Motor neuron (in vitro differentiated cells): ENCODE measurements around the gene SSBP1. TPM values are rescaled to one million over a fixed set of nuclear protein-coding genes. Genes with fewer than 3 reads are reported as not detected.

Experiments used
- ATAC-seq, 8 experiments: fragments of 200-7000 bp; cut with Tn5 transposase; replicated peaks in 6 of 8; 2 replicates each; pipeline ENCODE4 v1.8.0; 2021; ENCODE audit warnings: mild to moderate bottlenecking in 8 of 8, moderate library complexity in 8 of 8
- H3K27ac ChIP-seq, 2 donors: fragments of 250-450 bp; sonication (Bioruptor Pico); 2 replicates each; pipeline ENCODE4 v1.9.0; 2021; ENCODE audit warnings: antibody characterized with exemption in 2 of 2, mild to moderate bottlenecking in 2 of 2, moderate library complexity in 1 of 2
- H3K4me1 ChIP-seq, 2 donors: fragments of 250-450 bp; sonication (Bioruptor Pico); replicated peaks in 1 of 2; 2 replicates each; pipeline ENCODE4 v1.6.1; 2021; ENCODE audit warnings: antibody characterized with exemption in 2 of 2, mild to moderate bottlenecking in 2 of 2, moderate library complexity in 1 of 2
- H3K4me3 ChIP-seq, 5 donors: fragments of 250-450 bp; sonication (Bioruptor Pico); 2 replicates each; pipeline ENCODE4 v1.9.0; 2021; ENCODE audit warnings: antibody characterized with exemption in 5 of 5, mild to moderate bottlenecking in 5 of 5, moderate library complexity in 4 of 5
- WGBS, 10 experiments: fragments of 450-650 bp; shearing (Covaris generic); methylation state at CpG; one replicate each; pipeline ENCODE4 v1.0.0; 2022; 5-methylcytosine and 5-hydroxymethylcytosine counted together
- in situ Hi-C, 9 experiments: fragments of 400-800 bp; cut with MboI; loops; one replicate each; pipeline ENCODE4 v1.15.0; 2021; ENCODE audit warnings: low sequenced_read_pairs in 9 of 9, low pct_unique_long_range_greater_than_20kb in 2 of 9; ENCODE audit not compliant: unreplicated experiment in 9 of 9
- total RNA-seq, 8 experiments: library from RNA; unstranded; fragments of 300-600 nt; gene quantifications; 2 replicates each; pipeline versions ENCODE4 v1.2.3 to v1.2.4, GENCODE V29; 2022

Gene SSBP1
- total RNA-seq, 8 experiments from 2014 or later: 167 to 355 (median 255) TPM

DNA sequence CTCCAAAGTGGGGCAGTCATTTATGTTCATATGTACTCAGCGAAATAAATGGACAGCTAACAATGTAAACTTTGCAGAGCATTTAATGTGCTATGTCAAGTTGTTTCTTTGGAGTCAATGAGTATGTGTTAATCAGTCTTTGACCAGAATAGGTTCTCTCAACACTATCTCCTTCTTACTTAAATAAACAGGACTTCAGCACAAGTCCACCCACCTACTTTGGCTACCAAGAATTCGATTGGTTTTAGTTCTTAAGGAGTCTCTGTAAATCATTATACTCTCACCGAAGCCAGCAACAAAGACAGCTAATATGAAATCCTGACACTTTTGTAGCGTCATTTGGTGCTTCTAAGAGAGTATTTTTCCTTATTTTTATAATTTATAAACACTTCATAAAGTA is 23.1 kb upstream of the SSBP1 start:
- no peak overlapping the region for H3K4me3 ChIP-seq
- in situ Hi-C loops: no loop called here

DNA sequence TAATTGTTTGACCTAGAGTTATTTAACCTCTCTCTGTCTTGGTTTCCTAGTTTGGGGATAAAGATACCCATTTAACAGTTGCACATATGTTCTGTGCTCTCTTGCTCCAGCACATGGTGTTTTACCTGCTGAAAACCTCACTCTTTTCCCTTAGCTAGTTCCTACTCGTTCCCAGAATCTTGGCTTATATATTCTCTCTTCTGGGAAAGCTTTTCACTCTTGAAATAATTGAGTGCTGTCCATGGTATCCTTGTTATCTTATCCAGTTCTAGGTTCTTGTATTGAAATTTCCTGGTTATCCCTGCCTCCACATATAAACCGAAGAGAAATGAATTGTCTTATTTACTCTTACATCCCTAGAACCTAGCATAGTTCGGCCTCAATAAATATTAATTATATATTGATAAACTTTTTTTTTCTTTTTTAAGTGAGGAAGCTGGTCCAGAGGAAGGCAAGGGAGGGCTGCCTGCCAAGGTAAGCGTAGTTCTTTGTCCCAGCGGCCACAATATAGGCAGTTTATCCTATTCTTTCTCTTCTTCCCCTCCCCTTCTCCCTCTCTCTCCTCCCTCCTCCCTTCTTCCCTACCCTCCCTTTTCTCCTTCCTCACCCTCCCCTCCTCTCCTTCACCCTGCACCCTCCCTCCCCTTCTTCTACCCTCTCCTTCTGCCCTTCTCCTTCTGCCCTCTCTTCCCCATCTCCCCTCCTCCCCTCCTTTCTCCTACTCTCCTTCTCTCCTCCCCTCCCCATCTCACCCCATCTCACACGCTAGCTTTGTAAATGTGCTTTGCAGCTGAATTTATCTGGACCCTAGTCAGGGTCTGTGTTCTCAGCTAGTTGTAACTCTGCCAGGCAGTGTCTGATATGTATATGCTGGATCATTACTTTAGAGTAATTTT is 22.1 kb upstream of the SSBP1 start:
- Histone ChIP-seq H3K27ac (no peak overlapping the region), H3K4me3 (no peak overlapping the region), H3K4me1 (no peaks in the 10 kb centered on the region)
- ATAC-seq: no peak
- in situ Hi-C loops: no loop called here
- WGBS, 10 experiments: 0 to 83% (median 60%) methylated on average over 1 to 5 of the region's 6 CpGs

More for the DNA sequence above, 23.1 kb upstream of the SSBP1 start:
- no peak for ATAC-seq
- Histone ChIP-seq H3K27ac (no peak overlapping the region), H3K4me1 (no peaks in the 10 kb centered on the region)
- WGBS, 10 experiments: 16 to 65% (median 50%) methylated on average over 1 to 4 of the region's 4 CpGs; no CpG with 5 or more reads in 2 of the 10 experiments

DNA sequence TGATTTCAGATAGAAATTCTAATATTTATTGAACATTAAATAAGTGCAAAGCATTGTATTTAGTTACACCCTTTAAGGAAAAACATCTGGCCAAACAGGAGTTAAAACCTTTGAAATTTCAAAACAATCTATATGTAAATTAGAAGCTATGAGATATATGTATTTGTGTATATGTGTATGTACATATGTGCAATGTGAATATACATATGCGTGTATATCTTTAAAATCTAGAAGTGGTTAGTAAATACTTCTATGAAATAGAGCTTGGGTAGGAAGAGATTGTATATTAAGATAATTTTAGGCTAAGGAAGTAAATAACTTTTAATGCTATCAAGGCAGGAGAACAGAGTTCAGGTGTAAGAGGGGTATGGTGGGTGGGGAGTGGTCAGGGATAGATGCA is 20.7 kb upstream of the SSBP1 start:
- ATAC-seq: peak in 1 of 8 experiments; percentile 97
- Histone ChIP-seq H3K4me1 (no peaks in the 10 kb centered on the region), H3K27ac (no peak overlapping the region), H3K4me3 (no peak overlapping the region)
- 0 to 100% (median 91%) methylated on average over 1 of the region's 1 CpG; no CpG with 5 or more reads in 1 of the 10 experiments for WGBS, 10 experiments
- in situ Hi-C loops: no loop called here

DNA sequence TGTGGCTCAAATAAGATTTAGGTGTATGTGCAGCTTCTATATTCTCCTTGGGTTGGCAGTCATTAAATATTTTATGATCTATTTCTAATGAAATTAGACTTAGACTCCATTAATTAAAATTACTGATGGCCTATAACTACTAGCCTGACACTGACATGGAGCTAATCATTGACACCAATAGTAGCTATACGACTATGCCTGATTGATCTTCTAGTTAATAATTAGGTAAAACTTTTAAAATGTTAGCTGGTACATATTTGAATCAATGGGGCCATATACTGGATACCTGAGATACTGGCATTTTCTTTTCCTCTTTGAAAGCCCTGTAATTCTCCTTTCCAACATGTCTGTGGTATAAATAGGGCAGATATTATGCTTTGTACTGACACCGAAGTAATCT is 15.6 kb upstream of the SSBP1 start:
- Histone ChIP-seq H3K4me3 (no peak overlapping the region), H3K4me1 (no peaks in the 10 kb centered on the region), H3K27ac (no peak overlapping the region)
- ATAC-seq: no peak
- WGBS, 10 experiments: 10 to 83% (median 60%) methylated on average over 1 to 2 of the region's 2 CpGs; no CpG with 5 or more reads in 4 of the 10 experiments
- in situ Hi-C loops: no loop called here

DNA sequence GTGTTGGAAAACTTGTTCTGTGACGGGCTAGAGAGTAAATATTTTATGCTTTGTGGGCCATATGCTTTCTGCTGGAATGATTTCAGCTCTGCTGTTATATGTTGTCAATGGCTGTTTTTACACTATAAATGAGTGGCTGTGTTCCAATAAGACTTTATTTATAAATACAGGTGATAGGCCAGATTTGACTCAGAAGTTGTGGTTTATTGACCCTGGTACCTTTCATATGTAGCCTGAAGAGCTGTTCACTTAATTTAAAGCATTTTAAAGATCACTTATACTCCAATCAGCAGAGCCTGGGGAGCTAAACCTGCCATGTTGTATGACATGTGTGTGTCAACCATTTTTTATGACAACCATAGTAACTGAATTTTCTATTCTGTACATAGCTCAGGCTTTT is 9.1 kb upstream of the SSBP1 start:
- ATAC-seq: no peak
- in situ Hi-C loops: no loop called here
- Histone ChIP-seq H3K4me3 (no peak overlapping the region), H3K4me1 (no peaks in the 10 kb centered on the region), H3K27ac (no peak overlapping the region)
- WGBS, 10 experiments: 70 to 90% methylated on average over 1 of the region's 1 CpG; no CpG with 5 or more reads in 8 of the 10 experiments

DNA sequence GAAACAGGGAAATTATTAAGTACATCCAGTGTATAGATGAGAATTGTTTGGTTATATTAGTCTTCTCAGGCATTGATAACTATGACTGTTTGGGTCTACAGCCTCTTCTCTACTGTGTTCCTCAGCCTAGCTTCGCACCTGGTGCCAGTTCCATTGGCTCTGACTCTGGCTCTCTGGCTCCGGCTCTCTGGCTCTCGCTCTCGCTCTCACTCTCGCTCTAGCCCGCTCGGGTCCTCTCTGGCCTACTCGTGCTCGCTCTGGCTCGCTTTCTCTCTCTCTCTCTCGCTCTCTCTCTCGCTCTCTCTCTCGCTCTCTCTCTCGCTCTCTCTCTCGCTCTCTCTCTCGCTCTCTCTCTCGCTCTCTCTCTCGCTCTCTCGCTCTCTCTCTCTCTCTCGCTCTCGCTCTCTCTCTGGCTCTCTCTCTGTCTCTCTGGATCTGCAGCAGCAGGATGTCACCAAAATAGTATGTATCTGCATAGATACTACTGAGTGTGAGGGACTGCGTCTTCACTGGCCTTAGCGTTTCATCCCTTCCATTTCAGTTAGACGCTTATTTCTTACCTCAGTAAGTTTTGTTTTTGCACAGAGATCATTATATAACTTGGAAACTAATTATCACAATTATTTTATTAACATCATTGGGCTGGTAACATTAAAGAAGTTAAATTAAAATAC is 6.5 kb upstream of the SSBP1 start:
- Histone ChIP-seq H3K27ac (no peak overlapping the region), H3K4me1 (no peaks in the 10 kb centered on the region), H3K4me3 (no peak overlapping the region)
- in situ Hi-C loops: no loop called here
- peak in 1 of 8 experiments; percentile 60 for ATAC-seq
- 52 to 92% (median 81%) methylated on average over 2 to 18 of the region's 24 CpGs; no CpG with 5 or more reads in 1 of the 10 experiments for WGBS, 10 experiments

DNA sequence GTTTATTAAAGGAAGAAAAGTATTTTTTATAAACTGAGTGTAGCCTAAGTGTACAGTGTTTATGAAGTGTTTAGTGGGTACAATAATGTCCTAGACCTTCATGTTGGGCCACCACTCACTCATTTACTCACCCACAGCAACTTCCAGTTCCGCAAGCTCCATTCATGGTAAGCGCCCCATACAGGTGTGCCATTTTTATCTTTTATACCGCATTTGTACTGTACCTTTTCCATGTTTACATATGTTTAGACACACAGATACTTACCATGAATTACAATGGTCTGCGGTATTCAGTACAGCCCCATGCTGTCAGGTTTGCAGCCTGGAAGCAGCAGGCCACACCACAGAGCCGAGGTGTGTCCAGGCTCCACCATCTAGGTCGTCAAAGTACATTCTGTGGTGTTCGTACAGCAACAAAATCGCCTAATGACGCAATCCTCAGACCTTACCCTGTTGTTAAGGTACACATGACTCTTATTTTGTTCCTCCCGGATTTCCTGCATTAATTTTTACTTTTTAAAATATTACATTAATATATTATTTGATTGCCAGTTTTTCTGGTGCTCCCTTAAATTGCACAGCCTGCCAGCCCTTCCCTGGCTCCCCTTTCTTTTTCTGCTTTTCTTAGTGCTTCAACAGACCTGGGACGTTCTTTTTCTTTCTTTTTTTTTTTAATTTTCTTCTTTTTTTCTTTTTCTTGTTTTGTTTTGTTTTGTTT is 881 bp upstream of the SSBP1 start:
- in situ Hi-C loops: no loop called here
- Histone ChIP-seq H3K27ac (no peak overlapping the region), H3K4me3 (peak overlapping the region; percentile 55 to 65 (median 61)), H3K4me1 (peaks cover 6 to 11% of the 10 kb centered on the region in 2 donors)
- no peak for ATAC-seq
- 35 to 95% (median 79%) methylated on average over 2 to 10 of the region's 11 CpGs for WGBS, 10 experiments

DNA sequence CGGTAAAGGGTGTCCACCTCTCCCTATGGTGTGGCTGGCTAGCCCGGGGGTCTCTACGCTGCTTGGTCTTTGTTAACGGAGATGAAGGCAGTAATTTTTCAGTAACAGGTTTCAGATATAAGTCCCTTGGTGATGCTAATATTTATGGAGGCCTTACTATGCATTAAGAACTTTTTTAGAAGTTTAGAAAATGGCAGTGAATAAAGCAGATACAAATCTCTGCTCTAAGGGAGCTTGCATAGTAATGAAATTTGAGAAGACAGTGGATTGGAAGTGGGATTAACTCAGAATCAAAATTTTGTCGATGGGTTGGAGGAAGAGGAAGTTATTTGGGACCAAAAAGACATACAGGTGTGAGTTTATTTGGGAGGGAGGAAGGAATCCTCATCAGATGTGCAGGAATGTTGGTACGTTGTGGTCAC is 445 bp downstream of the SSBP1 start:
- WGBS, 10 experiments: 0 to 2% (median 0%) methylated on average over 2 to 6 of the region's 6 CpGs; no CpG with 5 or more reads in 2 of the 10 experiments
- peaks cover 6 to 11% of the 10 kb centered on the region in 2 donors for H3K4me1 ChIP-seq
- in situ Hi-C loops: no loop called here
- peak in 1 of 8 experiments; percentile 77 for ATAC-seq
- peak overlapping the region; percentile 55 to 65 (median 61) for H3K4me3 ChIP-seq
- H3K27ac ChIP-seq: peak overlapping the region; percentile 83 to 90

DNA sequence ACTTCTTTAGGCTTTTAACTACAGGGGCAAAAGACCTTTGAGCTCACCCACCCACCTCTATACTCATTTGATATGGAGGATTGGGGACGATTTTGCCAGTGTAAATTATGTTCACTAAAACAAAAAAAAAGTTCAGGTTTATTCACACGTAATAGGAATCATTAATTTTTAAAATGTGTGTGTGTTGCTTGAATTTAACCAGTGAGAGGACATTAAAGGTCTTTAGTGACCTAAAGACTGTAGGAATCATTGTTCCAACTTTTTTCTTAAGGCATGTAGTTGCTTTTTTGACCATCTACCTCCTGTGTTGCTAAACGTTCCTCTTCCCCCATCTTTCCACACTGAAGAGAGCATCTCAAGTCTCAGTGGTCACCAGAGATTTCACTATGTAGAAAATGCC is 1.1 kb downstream of the SSBP1 start:
- 20 to 100% (median 45%) methylated on average over 1 to 3 of the region's 3 CpGs; no CpG with 5 or more reads in 1 of the 10 experiments for WGBS, 10 experiments

DNA sequence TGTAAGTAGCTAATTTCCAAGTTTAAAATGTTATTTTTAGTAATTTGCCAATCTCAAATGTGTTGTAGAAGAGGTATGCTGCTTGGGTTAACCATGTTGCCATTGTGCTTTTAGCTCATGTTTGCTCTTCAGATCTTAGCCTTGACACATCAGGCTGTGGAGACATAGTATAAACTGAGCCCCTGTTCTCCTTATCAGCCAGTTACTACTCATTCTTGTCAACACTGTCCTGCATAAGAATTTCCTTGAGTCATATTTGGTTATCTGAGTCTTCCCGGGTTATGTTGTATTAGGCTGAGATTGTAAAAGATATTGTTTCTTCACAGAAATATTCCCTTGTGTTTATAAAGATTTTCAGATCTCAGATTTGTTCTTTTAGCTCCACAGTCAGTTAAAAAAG is 4.1 kb downstream of the SSBP1 start:
- H3K27ac ChIP-seq: no peak overlapping the region
- H3K4me1 ChIP-seq: peaks cover 6 to 11% of the 10 kb centered on the region in 2 donors
- WGBS, 10 experiments: 80 to 100% (median 100%) methylated on average over 1 of the region's 1 CpG; no CpG with 5 or more reads in 1 of the 10 experiments
- in situ Hi-C loops: no loop called here
- ATAC-seq: no peak
- H3K4me3 ChIP-seq: no peak overlapping the region

More for the DNA sequence above, 1.1 kb downstream of the SSBP1 start:
- Histone ChIP-seq H3K27ac (peak overlapping the region in 1 of 2 donors; percentile 83), H3K4me3 (peak overlapping the region; percentile 55 to 65 (median 61)), H3K4me1 (peaks cover 6 to 11% of the 10 kb centered on the region in 2 donors)
- no peak for ATAC-seq
- in situ Hi-C loops: no loop called here

DNA sequence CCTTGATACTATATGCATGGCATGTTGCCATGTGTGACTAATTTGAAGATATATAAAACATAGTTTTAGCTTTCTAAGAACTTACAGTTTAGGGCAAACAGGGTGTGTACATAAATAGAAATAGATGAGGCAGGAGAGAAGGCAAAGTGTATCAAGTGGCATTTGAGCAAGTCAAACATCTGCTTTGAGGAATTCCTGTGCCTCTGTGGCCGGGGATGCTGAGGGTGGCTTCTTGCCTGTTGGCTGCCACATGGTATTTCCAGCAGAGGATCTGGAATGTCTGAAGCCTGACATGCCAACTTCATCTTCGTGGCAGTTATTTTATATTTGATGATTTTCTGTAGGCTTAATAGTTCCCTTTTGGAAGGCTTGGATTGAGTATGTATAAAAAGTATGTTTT is 6.0 kb downstream of the SSBP1 start:
- in situ Hi-C loops: no loop called here
- H3K4me1 ChIP-seq: peaks cover 5 to 9% of the 10 kb centered on the region in 2 donors
- no peak for ATAC-seq

DNA sequence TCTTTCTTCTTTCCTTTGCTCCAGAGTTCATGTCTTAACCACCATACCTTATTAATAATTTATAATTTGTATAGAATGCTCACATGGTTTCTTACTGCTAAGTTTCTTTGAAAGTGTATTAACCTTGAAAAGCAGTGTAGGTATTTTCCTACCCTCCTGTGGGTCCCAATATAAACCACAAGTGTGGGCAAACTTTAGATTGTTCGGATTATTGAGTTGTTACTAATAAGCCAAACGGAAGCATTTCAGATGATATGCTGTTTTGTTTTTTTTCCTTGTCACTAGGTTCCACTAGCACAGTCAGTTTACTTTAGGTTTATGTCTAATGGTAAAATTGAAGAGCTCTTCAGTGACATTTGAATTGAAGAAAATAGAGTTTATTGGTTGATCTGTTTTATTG is 10.2 kb downstream of the SSBP1 start:
- WGBS, 10 experiments: 95 to 100% (median 100%) methylated on average over 2 of the region's 2 CpGs; no CpG with 5 or more reads in 1 of the 10 experiments
- no peaks in the 10 kb centered on the region for H3K4me1 ChIP-seq
- in situ Hi-C loops: no loop called here
- no peak overlapping the region for H3K4me3 ChIP-seq
- no peak overlapping the region for H3K27ac ChIP-seq
- no peak for ATAC-seq

More for the DNA sequence above, 6.0 kb downstream of the SSBP1 start:
- no peak overlapping the region for H3K27ac ChIP-seq
- no peak overlapping the region for H3K4me3 ChIP-seq
- WGBS, 10 experiments: 8 to 100% (median 86%) methylated on average over 1 to 2 of the region's 2 CpGs; no CpG with 5 or more reads in 1 of the 10 experiments
